Umbilical cord (tissue), 2 donors: Measurements from ENCODE around the gene MAGEA9. TPM values are rescaled to one million over a fixed set of nuclear protein-coding genes. Genes with fewer than 3 reads are reported as not detected.
"Not testable (repeated sequence)": the region's sequence is repeated elsewhere in the genome, so short reads cannot be mapped to it uniquely, and the experiment has no call there.

Source experiments
- DNase-seq: peaks from one replicate; pipeline ENCODE4 v3.0.0-alpha.2; 2015; ENCODE audit warnings: low spot score
- total RNA-seq: library from RNA; depleted of rRNA; stranded (reverse); fragments of >200 nt; gene quantifications from one replicate; pipeline ENCODE4 v1.2.3, GENCODE V29; 2014; ENCODE audit warnings: low replicate concordance; ENCODE audit not compliant: insufficient read depth

MAGEA9 gene
- not detected for total RNA-seq

- not testable (repeated sequence) for DNase-seq
These were observed at the start of gene MAGEA9 for GRCh38 chrX:149781727-149782126. TSS of gene MAGEA9 (plus strand) at chrX:149781930. CDS start at chrX:149786211, 4,281 bp downstream.

- not testable (repeated sequence) for DNase-seq
These were observed 39.5 kb upstream of the MAGEA9 start for GRCh38 chrX:149742269-149742668.

GRCh38 chrX:149746390-149747007 is 35.2 kb upstream of the MAGEA9 start:
- not testable (repeated sequence) for DNase-seq

- no peak for DNase-seq
These were observed 24.3 kb upstream of the MAGEA9 start for GRCh38 chrX:149757206-149758067.

GRCh38 chrX:149758068-149758714 is 23.5 kb upstream of the MAGEA9 start:
- no peak for DNase-seq

- DNase-seq: not testable (repeated sequence)
These were observed 23.0 kb upstream of the MAGEA9 start for GRCh38 chrX:149758715-149759078.

- no peak for DNase-seq
These were observed 21.9 kb upstream of the MAGEA9 start for GRCh38 chrX:149759824-149760223.

- no peak for DNase-seq
These were observed 20.8 kb upstream of the MAGEA9 start for GRCh38 chrX:149760965-149761364.

- DNase-seq: not testable (repeated sequence)
These were observed 19.7 kb upstream of the MAGEA9 start for GRCh38 chrX:149761858-149762674.

GRCh38 chrX:149762696-149763614 is 18.8 kb upstream of the MAGEA9 start:
- no peak for DNase-seq

GRCh38 chrX:149770344-149770743 is 11.4 kb upstream of the MAGEA9 start:
- not testable (repeated sequence) for DNase-seq

GRCh38 chrX:149773026-149773425 is 8.7 kb upstream of the MAGEA9 start:
- not testable (repeated sequence) for DNase-seq

GRCh38 chrX:149773768-149774167 is 8.0 kb upstream of the MAGEA9 start, which contains the start of gene HSFX1:
TSS of gene HSFX1 (plus strand) at chrX:149774068. CDS start at chrX:149774682, 614 bp downstream.
- not testable (repeated sequence) for DNase-seq

- not testable (repeated sequence) for DNase-seq
These were observed 3.7 kb upstream of the MAGEA9 start for GRCh38 chrX:149777999-149778398.

- not testable (repeated sequence) for DNase-seq
These were observed 13.8 kb downstream of the MAGEA9 start for GRCh38 chrX:149795531-149795930.

- no peak for DNase-seq
These were observed 17.5 kb downstream of the MAGEA9 start for GRCh38 chrX:149799095-149799714.

GRCh38 chrX:149799938-149800337 is 18.2 kb downstream of the MAGEA9 start:
- no peak for DNase-seq

GRCh38 chrX:149803458-149804062 is 21.8 kb downstream of the MAGEA9 start:
- no peak for DNase-seq

- no peak for DNase-seq
These were observed 22.4 kb downstream of the MAGEA9 start for GRCh38 chrX:149804102-149804501.
